Measurements from ENCODE around the gene STAG3. TPM values are rescaled to one million over a fixed set of nuclear protein-coding genes. Genes with fewer than 3 reads are reported as not detected.

Gene STAG3
- total and polyA plus RNA-seq, 2 of the 8 experiments (the other 6 are each of a cell fraction or from before 2014, with no cell fraction given) = 1.3 to 3.3 TPM

- H2AFZ ChIP-seq (ENCODE audit: low read length) = no peak overlapping the region
- peaks cover 0 to 8% (median 1%) of the 10 kb centered on the region in 4 experiments; a peak in 3 of 8 replicates for H3K36me3 ChIP-seq (ENCODE audit: control insufficient read depth in 2 of 4, insufficient read depth in 4 of 4, low read length in 3 of 4)
- H3K23me2 ChIP-seq (ENCODE audit: low read depth, low read length) = peaks cover 8% of the 10 kb centered on the region
- peak overlapping the region; percentile 84 to 90 for H3K4me2 ChIP-seq (ENCODE audit: insufficient read depth in 1 of 2, low read depth in 2 of 2, low read length in 2 of 2)
- H3K9me3 ChIP-seq (ENCODE audit: insufficient read depth in 2 of 2, low read depth in 1 of 2, low read length in 1 of 2) = peaks cover 0 to 5% of the 10 kb centered on the region in 2 experiments; a peak in 1 of 4 replicates
- no peaks in the 10 kb centered on the region; the same call in 1 of the 2 replicates for H3K79me1 ChIP-seq (ENCODE audit: low read depth, low read length)
- H4K20me1 ChIP-seq (replicated peaks in 1 of 2; ENCODE audit: control insufficient read depth in 1 of 2, insufficient read depth in 2 of 2, low read length in 2 of 2) = peaks cover 0 to 16% of the 10 kb centered on the region in 2 experiments
- no peak overlapping the region for H3K23ac ChIP-seq (ENCODE audit: insufficient read length)
- H3K9ac ChIP-seq (replicated peaks in 1 of 4; ENCODE audit: extremely low read depth in 1 of 4, low read depth in 3 of 4, low read length in 3 of 4) = peak overlapping the region in 1 of 4 experiments; percentile 89; a peak in 1 of 7 replicates
- peak overlapping the region; percentile 81 for H4K91ac ChIP-seq (replicated peaks; ENCODE audit: insufficient read length, low read length)
- no peak overlapping the region; the same call in 1 of the 2 replicates for H4K8ac ChIP-seq (ENCODE audit: extremely low read depth, insufficient read depth, low read length)
- H2BK12ac ChIP-seq (ENCODE audit: low read depth, low read length) = no peak overlapping the region
- H3K27me3 ChIP-seq (replicated peaks in 1 of 4; ENCODE audit: control insufficient read depth in 3 of 4, extremely low read depth in 1 of 4, insufficient read depth in 3 of 4, low read length in 3 of 4) = peaks cover 0 to 13% (median 9%) of the 10 kb centered on the region in 4 experiments; a peak in 6 of 7 replicates
- H2BK15ac ChIP-seq (ENCODE audit: low read length) = no peak overlapping the region; the same call in 1 of the 2 replicates
- CTCF ChIA-PET (ENCODE audit: partially characterized antibody) = interaction anchor here (0.9 to 1.8 kb wide), 5 partner anchors 11 to 47 kb away, joined by 3 to 6 read pairs (median 4); no protein-coding TSS in a partner anchor
- H3K4me1 ChIP-seq (replicated peaks in 1 of 4; ENCODE audit: control insufficient read depth in 3 of 4, insufficient read depth in 4 of 4, low read length in 3 of 4) = peaks cover 0 to 10% (median 8%) of the 10 kb centered on the region in 4 experiments; a peak in 6 of 7 replicates
- H2BK120ac ChIP-seq (replicated peaks; ENCODE audit: low read depth, low read length) = no peak overlapping the region
- WGBS, 2 experiments (ENCODE audit: extremely low coverage in 1 of 2, insufficient coverage in 1 of 2, insufficient read length in 1 of 2, insufficient replicate concordance in 2 of 2, low coverage in 1 of 2, low lambda C conversion rate in 2 of 2, missing lambda C conversion rate in 1 of 2) = 57% methylated on average over 12 of the region's 14 CpGs; no CpG with 5 or more reads in 1 of the 2 experiments
- H4K5ac ChIP-seq (ENCODE audit: insufficient read length, low read depth, low read length) = no peak overlapping the region
- H3K4ac ChIP-seq (replicated peaks; ENCODE audit: insufficient read length, low read depth, low read length) = peak overlapping the region; percentile 12
- no peak overlapping the region for H2BK20ac ChIP-seq (ENCODE audit: low read length)
- H3K4me3 ChIP-seq (ENCODE audit: extremely low read depth in 1 of 4, insufficient read depth in 2 of 4, low read depth in 3 of 4, low read length in 4 of 4) = peak overlapping the region; percentile 91 to 97 (median 96)
- H3K27ac ChIP-seq (ENCODE audit: low read depth, low read length) = no peak overlapping the region
- DNase-seq (ENCODE audit: low read depth in 1 of 2, low spot score in 2 of 2) (no peak), FAIRE-seq (no peak)
- H3K14ac ChIP-seq (ENCODE audit: insufficient read length) = no peak overlapping the region
- no peak overlapping the region for H3K56ac ChIP-seq (replicated peaks; ENCODE audit: insufficient read length, low read depth, low read length)
- H3K18ac ChIP-seq (ENCODE audit: extremely low read depth, low read length) = peak overlapping the region; percentile 83
- POLR2A ChIA-PET (ENCODE audit: partially characterized antibody) = interaction anchor here (0.6 to 4.9 kb wide), 14 partner anchors 10 to 253 kb away, joined by 3 to 39 read pairs (median 3); partner anchors contain the start of genes AP4M1, GAL3ST4, LAMTOR4 and MCM7
- TF ChIP-seq BRCA1 (IDR thresholded peaks at IDR 0.05; ENCODE audit: low read depth, low read length) (no peak), FOSL1 (IDR thresholded peaks at IDR 0.05; ENCODE audit: insufficient read depth, low read depth, low read length) (no peak), KDM4A (IDR thresholded peaks at IDR 0.05; ENCODE audit: low read depth, low read length, severe bottlenecking) (no peak), ATF3 (IDR thresholded peaks at IDR 0.05; ENCODE audit: insufficient read depth, low read depth, low read length) (no peak), SIN3A (conservative IDR thresholded peaks at IDR 0.05 in 1 of 2, IDR thresholded peaks at IDR 0.05 in 1 of 2; ENCODE audit: low read depth in 1 of 2, low read length in 2 of 2) (no peak)
- H2AK5ac ChIP-seq (ENCODE audit: low read depth, low read length) = no peak overlapping the region
- H2BK5ac ChIP-seq (ENCODE audit: low read depth, low read length) = no peak overlapping the region
- peaks cover 0 to 7% of the 10 kb centered on the region in 2 experiments; a peak in 2 of 4 replicates for H3K79me2 ChIP-seq (ENCODE audit: control insufficient read depth in 1 of 2, insufficient read depth in 2 of 2, low read length in 2 of 2)
Observed at GRCh38 chr7:100176096-100177044, 1.3 kb upstream of the STAG3 start.

Data from H1 (cell line).